Testis (tissue), 2 donors: ENCODE measurements around the gene SYT11.

ENCODE experiments used
- POLR2A ChIP-seq: fragments of 450-650 bp; IDR thresholded peaks from one replicate; pipeline ENCODE4 v1.6.1; 2017; ENCODE audit warnings: antibody characterized with exemption, mild to moderate bottlenecking, moderate library complexity
- TF ChIP-seq, protein P1 (sequence below), 3 experiments: fragments of 450-650 bp in 2 of 3; fragments of 200-600 bp in 1 of 3; sonication (generic) in 1 of 3; IDR thresholded peaks; one replicate each; pipeline ENCODE4 v1.5.1; 2016 to 2019; ENCODE audit warnings: antibody characterized with exemption in 3 of 3, mild to moderate bottlenecking in 2 of 3, moderate library complexity in 1 of 3

DNA sequence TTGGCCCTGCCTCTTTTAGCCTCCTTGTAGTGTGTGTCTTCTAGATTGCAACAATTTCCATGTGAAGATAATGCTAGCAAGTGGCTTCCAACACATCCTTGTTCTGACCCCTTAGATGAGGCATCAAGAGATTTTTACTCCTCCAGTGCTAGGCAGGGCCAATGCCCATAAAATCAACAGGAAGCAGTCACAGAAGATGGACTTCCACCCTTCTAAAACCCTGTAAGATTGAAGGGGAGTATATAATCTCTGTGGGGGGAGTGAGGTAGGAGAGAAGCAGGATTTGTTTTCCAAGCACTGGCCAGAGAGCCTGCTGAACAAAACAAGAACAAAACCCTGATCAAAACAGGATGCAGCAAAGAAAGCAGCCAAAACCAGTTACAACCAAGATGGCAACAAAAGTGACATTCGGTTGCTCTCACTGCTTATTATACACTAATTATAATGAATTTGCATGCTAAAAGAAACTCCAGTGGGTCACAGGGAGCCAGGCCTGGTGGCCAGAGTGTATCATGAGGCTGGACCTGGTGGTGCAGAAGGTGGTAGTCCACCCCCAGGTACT is 14.4 kb upstream of the SYT11 start:
- TF ChIP-seq, protein P1, sequence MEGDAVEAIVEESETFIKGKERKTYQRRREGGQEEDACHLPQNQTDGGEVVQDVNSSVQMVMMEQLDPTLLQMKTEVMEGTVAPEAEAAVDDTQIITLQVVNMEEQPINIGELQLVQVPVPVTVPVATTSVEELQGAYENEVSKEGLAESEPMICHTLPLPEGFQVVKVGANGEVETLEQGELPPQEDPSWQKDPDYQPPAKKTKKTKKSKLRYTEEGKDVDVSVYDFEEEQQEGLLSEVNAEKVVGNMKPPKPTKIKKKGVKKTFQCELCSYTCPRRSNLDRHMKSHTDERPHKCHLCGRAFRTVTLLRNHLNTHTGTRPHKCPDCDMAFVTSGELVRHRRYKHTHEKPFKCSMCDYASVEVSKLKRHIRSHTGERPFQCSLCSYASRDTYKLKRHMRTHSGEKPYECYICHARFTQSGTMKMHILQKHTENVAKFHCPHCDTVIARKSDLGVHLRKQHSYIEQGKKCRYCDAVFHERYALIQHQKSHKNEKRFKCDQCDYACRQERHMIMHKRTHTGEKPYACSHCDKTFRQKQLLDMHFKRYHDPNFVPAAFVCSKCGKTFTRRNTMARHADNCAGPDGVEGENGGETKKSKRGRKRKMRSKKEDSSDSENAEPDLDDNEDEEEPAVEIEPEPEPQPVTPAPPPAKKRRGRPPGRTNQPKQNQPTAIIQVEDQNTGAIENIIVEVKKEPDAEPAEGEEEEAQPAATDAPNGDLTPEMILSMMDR (IDR thresholded peaks at IDR 0.05), result no peak
- no peak for TF ChIP-seq POLR2A
